Prostate gland (tissue), 2 donors: ENCODE data around the gene ME3. TPM values are rescaled to one million over a fixed set of nuclear protein-coding genes. Genes with fewer than 3 reads are reported as not detected.

Experiments
- DNase-seq: peaks from one replicate; pipeline ENCODE4 v3.0.0-alpha.2; 2019; ENCODE audit warnings: low spot score
- H3K27ac ChIP-seq, 2 donors: fragments of 200-600 bp; sonication (generic); 2 replicates each; pipeline ENCODE4 v1.5.1; 2017 to 2019
- H3K27me3 ChIP-seq: fragments of 200-600 bp; sonication (generic); replicated peaks from 2 replicates; pipeline ENCODE4 v1.5.1; 2019; ENCODE audit not compliant: insufficient read depth
- H3K36me3 ChIP-seq, 2 donors: fragments of 200-600 bp; sonication (generic); 1 replicate in 1 of 2; 2 replicates in 1 of 2; pipeline versions ENCODE4 v1.5.1 to v1.8.1; 2017 to 2019
- H3K4me1 ChIP-seq: fragments of 200-600 bp; sonication (generic); replicated peaks from 2 replicates; pipeline ENCODE4 v1.5.1; 2019
- H3K4me3 ChIP-seq, 2 donors: fragments of 200-600 bp; sonication (generic); 2 replicates each; pipeline ENCODE4 v1.5.1; 2017 to 2019
- H3K9me3 ChIP-seq: fragments of 200-600 bp; sonication (generic); 2 replicates; pipeline ENCODE4 v1.5.1; 2017
- CTCF ChIP-seq, 4 experiments: fragments of 200-600 bp in 2 of 4; fragments of 450-650 bp in 2 of 4; sonication (generic) in 2 of 4; IDR thresholded peaks; 1 replicate in 3 of 4; 2 replicates in 1 of 4; pipeline ENCODE4 v1.5.1; 2016 to 2019; ENCODE audit warnings: antibody characterized with exemption in 4 of 4, mild to moderate bottlenecking in 2 of 4, moderate library complexity in 2 of 4
- POLR2A ChIP-seq: fragments of 450-650 bp; IDR thresholded peaks from one replicate; pipeline ENCODE4 v1.6.1; 2016; ENCODE audit warnings: antibody characterized with exemption, mild to moderate bottlenecking
- POLR2AphosphoS5 ChIP-seq: sonication (generic); formaldehyde crosslinking; IDR thresholded peaks from one replicate; pipeline ENCODE4 v1.6.1; 2017; ENCODE audit warnings: antibody characterized with exemption
- WGBS: methylation state at CpG from one replicate; pipeline ENCODE4 v1.1.5; 2018; 5-methylcytosine and 5-hydroxymethylcytosine counted together
- intact Hi-C: fragments of 100-400 bp; cut with DNase I; formaldehyde crosslinking; loops from one replicate; pipeline ENCODE4 v1.14.2; 2022
- total RNA-seq, 2 donors: library from RNA; depleted of rRNA; stranded (reverse); fragments of >200 nt; gene quantifications; one replicate each; pipeline ENCODE4 v1.1.0, GENCODE V29; 2016

ME3 gene
- total RNA-seq, 2 donors from 2014 or later, result 31.4 to 107 TPM

- TF ChIP-seq CTCF (IDR thresholded peaks at IDR 0.05) (no peak), POLR2A (no peak), POLR2AphosphoS5 (no peak)
- H3K27me3 ChIP-seq, result no peaks in the 10 kb centered on the region
- intact Hi-C loops, result no loop called here
- no peaks in the 10 kb centered on the region for H3K36me3 ChIP-seq
- no peaks in the 10 kb centered on the region for H3K4me1 ChIP-seq
- H3K9me3 ChIP-seq, result no peaks in the 10 kb centered on the region
- no peak overlapping the region for H3K4me3 ChIP-seq
- no peak for DNase-seq
- H3K27ac ChIP-seq, result no peak overlapping the region
- WGBS, result 34% methylated on average over 5 of the region's 5 CpGs
These were observed 186.0 kb downstream of the ME3 start for GRCh38 chr11:86486261-86487030.

- TF ChIP-seq POLR2A (no peak), CTCF (IDR thresholded peaks at IDR 0.05) (no peak), POLR2AphosphoS5 (no peak)
- no peaks in the 10 kb centered on the region for H3K36me3 ChIP-seq
- H3K27ac ChIP-seq, result no peak overlapping the region
- 88% methylated on average over 1 of the region's 1 CpG for WGBS
- DNase-seq, result no peak
- H3K27me3 ChIP-seq, result no peaks in the 10 kb centered on the region
- no peak overlapping the region for H3K4me3 ChIP-seq
- intact Hi-C loops, result loop anchor here (5.0 kb wide), 1 partner anchor 33 kb away; no protein-coding TSS in a partner anchor
- H3K9me3 ChIP-seq, result no peaks in the 10 kb centered on the region
- H3K4me1 ChIP-seq, result no peaks in the 10 kb centered on the region
These were observed 187.6 kb downstream of the ME3 start for GRCh38 chr11:86484795-86485166.

- Histone ChIP-seq H3K27ac (no peak overlapping the region), H3K27me3 (no peaks in the 10 kb centered on the region), H3K4me1 (no peaks in the 10 kb centered on the region), H3K9me3 (no peaks in the 10 kb centered on the region), H3K4me3 (no peak overlapping the region), H3K36me3 (no peaks in the 10 kb centered on the region)
- intact Hi-C loops, result loop anchor here (5.0 kb wide), 1 partner anchor 33 kb away; no protein-coding TSS in a partner anchor
- WGBS, result 48% methylated on average over 7 of the region's 7 CpGs
- no peak for TF ChIP-seq POLR2AphosphoS5
- no peak for TF ChIP-seq POLR2A
- no peak for TF ChIP-seq CTCF (IDR thresholded peaks at IDR 0.05)
- no peak for DNase-seq
These were observed 188.2 kb downstream of the ME3 start for GRCh38 chr11:86483940-86484794.

GRCh38 chr11:86483610-86483939 lies 188.8 kb downstream of the ME3 start:
- no peaks in the 10 kb centered on the region for H3K9me3 ChIP-seq
- WGBS, result 90% methylated on average over 3 of the region's 3 CpGs
- no peak for TF ChIP-seq POLR2AphosphoS5
- TF ChIP-seq CTCF (IDR thresholded peaks at IDR 0.05), result no peak
- TF ChIP-seq POLR2A, result no peak
- no peaks in the 10 kb centered on the region for H3K36me3 ChIP-seq
- H3K27ac ChIP-seq, result no peak overlapping the region
- no peak for DNase-seq
- H3K4me3 ChIP-seq, result no peak overlapping the region
- intact Hi-C loops, result loop anchor here (5.0 kb wide), 1 partner anchor 34 kb away; no protein-coding TSS in a partner anchor
- H3K27me3 ChIP-seq, result no peaks in the 10 kb centered on the region
- H3K4me1 ChIP-seq, result no peaks in the 10 kb centered on the region
